K562 (cell line): ENCODE measurements around the gene MIDN. TPM values are rescaled to one million over a fixed set of nuclear protein-coding genes. Genes with fewer than 3 reads are reported as not detected.

ENCODE experiments used
- ATAC-seq: fragments of 200-7000 bp; cut with Tn5 transposase; 3 replicates; pipeline ENCODE4 v1.9.1; 2020; ENCODE audit warnings: moderate library complexity
- BruUV-seq: library from RNA; stranded (reverse); fragments of 400-500 nt; replicated peaks from 2 replicates; lab custom pipeline; 2021; lab: Mats Ljungman, UMichigan
- CTCF ChIA-PET: fragments of 300-600 bp; formaldehyde crosslinking; extraction: SDS; loops from one replicate; lab custom pipeline; 2021; ENCODE audit warnings: low intra/inter-chr PET ratio; lab: Yijun Ruan, JAX
- POLR2A ChIA-PET: fragments of 300-600, 350-650 bp; sonication (Branson Sonifier 250); formaldehyde crosslinking; extraction: SDS; loops from one replicate; lab custom pipeline; 2021; ENCODE audit warnings: antibody characterized with exemption, inconsistent platforms; lab: Yijun Ruan, JAX
- DNase-seq, 4 experiments: peaks; one replicate each; pipeline versions ENCODE4 v3.0.0 to v3.0.0-alpha.2; 2011 to 2018; ENCODE audit warnings: low spot score in 3 of 4, mixed read lengths in 3 of 4; ENCODE audit errors: extremely low read depth in 1 of 4
- FAIRE-seq: peaks from 2 replicates; lab custom pipeline; 2011; peaks lifted over from hg19 to GRCh38; lab: Jason Lieb, UNC
- H2AFZ ChIP-seq: 2 replicates; pipeline ENCODE4 v1.6.0; 2011; ENCODE audit warnings: low read depth, low read length, control low read depth, inconsistent platforms
- H3K27ac ChIP-seq: fragments of 200-600 bp; 3 replicates; pipeline ENCODE4 v1.8.0; 2011; ENCODE audit warnings: low read depth, mild to moderate bottlenecking, control low read depth, inconsistent platforms, low read length, moderate library complexity, mixed read lengths; ENCODE audit errors: extremely low read depth
- H3K27me3 ChIP-seq, 2 experiments: fragments of 300-600 bp in 1 of 2; 2 replicates in 1 of 2; 3 replicates in 1 of 2; pipeline versions ENCODE4 v1.6.0 to v1.8.0; 2011; ENCODE audit warnings: inconsistent platforms in 2 of 2, low read length in 2 of 2, mild to moderate bottlenecking in 1 of 2, mixed read lengths in 1 of 2, moderate library complexity in 1 of 2; ENCODE audit not compliant: control insufficient read depth in 2 of 2, insufficient read depth in 2 of 2
- H3K36me3 ChIP-seq: fragments of 300-600 bp; 3 replicates; pipeline ENCODE4 v1.8.0; 2011; ENCODE audit warnings: mild to moderate bottlenecking, low read length, inconsistent platforms; ENCODE audit not compliant: control insufficient read depth, insufficient read depth
- H3K4me1 ChIP-seq, 2 experiments: fragments of 200-600 bp in 1 of 2; replicated peaks in 1 of 2; 2 replicates in 1 of 2; 3 replicates in 1 of 2; pipeline versions ENCODE4 v1.5.1 to v1.8.0; 2011; ENCODE audit warnings: inconsistent platforms in 2 of 2, low read length in 2 of 2, mild to moderate bottlenecking in 1 of 2, mixed read lengths in 1 of 2, moderate library complexity in 1 of 2; ENCODE audit not compliant: control insufficient read depth in 2 of 2, insufficient read depth in 2 of 2
- H3K4me2 ChIP-seq: 2 replicates; pipeline ENCODE4 v1.6.1; 2011; ENCODE audit warnings: low read length, control low read depth, inconsistent platforms, mixed read lengths; ENCODE audit not compliant: insufficient read depth
- H3K4me3 ChIP-seq: fragments of 200-600 bp; sonication (generic), shearing (Covaris generic); 2 replicates; pipeline ENCODE4 v1.5.1; 2016; ENCODE audit warnings: control low read depth, inconsistent platforms
- H3K79me2 ChIP-seq: fragments of 200-600 bp; 3 replicates; pipeline ENCODE4 v1.8.0; 2011; ENCODE audit warnings: low read length, inconsistent platforms; ENCODE audit not compliant: control insufficient read depth, insufficient read depth
- H3K9ac ChIP-seq, 2 experiments: 2 replicates each; pipeline versions ENCODE4 v1.6.0 to v1.6.1; 2011; ENCODE audit warnings: low read depth in 2 of 2, low read length in 2 of 2, control low read depth in 1 of 2, inconsistent platforms in 1 of 2, mild to moderate bottlenecking in 1 of 2, mixed read lengths in 1 of 2; ENCODE audit not compliant: insufficient read depth in 1 of 2
- H3K9me1 ChIP-seq: one replicate; pipeline ENCODE4 v1.6.0; 2011; ENCODE audit warnings: inconsistent platforms, mild to moderate bottlenecking, low read length, moderate library complexity; ENCODE audit not compliant: control insufficient read depth, insufficient read depth
- H3K9me3 ChIP-seq: replicated peaks from 2 replicates; pipeline ENCODE4 v1.5.1; 2011; ENCODE audit warnings: low read depth, low read length, inconsistent platforms; ENCODE audit not compliant: control insufficient read depth, insufficient read depth
- H4K20me1 ChIP-seq: replicated peaks from 2 replicates; pipeline ENCODE4 v1.6.1; 2011; ENCODE audit warnings: low read length, inconsistent platforms, mixed read lengths; ENCODE audit not compliant: control insufficient read depth, insufficient read depth
- EGR1 ChIP-seq: fragments of 450-650 bp; conservative IDR thresholded peaks from 2 replicates; pipeline ENCODE4 v1.6.1; 2017; ENCODE audit warnings: mild to moderate bottlenecking
- KDM5B ChIP-seq: fragments of 200-600 bp; sonication (generic); IDR thresholded peaks from 2 replicates; pipeline ENCODE4 v1.6.1; 2012; ENCODE audit warnings: low read depth, mild to moderate bottlenecking, moderate library complexity, low read length, control low read depth, inconsistent platforms; ENCODE audit not compliant: insufficient replicate concordance
- NFIC ChIP-seq: fragments of 450-650 bp; IDR thresholded peaks from 2 replicates; pipeline ENCODE4 v1.6.1; 2017; ENCODE audit warnings: mild to moderate bottlenecking, inconsistent platforms
- PHF8 ChIP-seq: fragments of 200-600 bp; sonication (generic); IDR thresholded peaks from 2 replicates; pipeline ENCODE4 v1.6.1; 2012; ENCODE audit warnings: mixed run types, mild to moderate bottlenecking, inconsistent platforms, low read length, moderate library complexity, borderline replicate concordance
- POLR2G ChIP-seq: fragments of 200-400 bp; formaldehyde crosslinking; IDR thresholded peaks from 2 replicates; pipeline ENCODE4 v1.6.1; 2017; ENCODE audit warnings: low read depth, mild to moderate bottlenecking, antibody characterized with exemption, low read length, moderate library complexity
- SMARCE1 ChIP-seq: fragments of 450-650 bp; IDR thresholded peaks from 2 replicates; pipeline ENCODE4 v1.7.1; 2016; ENCODE audit warnings: mild to moderate bottlenecking
- TAF9B ChIP-seq: fragments of 450-650 bp; IDR thresholded peaks from 2 replicates; pipeline ENCODE4 v1.6.1; 2018; ENCODE audit warnings: mild to moderate bottlenecking; ENCODE audit not compliant: partially characterized antibody
- ZFX ChIP-seq: sonication (generic); formaldehyde crosslinking; IDR thresholded peaks from 2 replicates; pipeline ENCODE4 v1.8.0; 2022; ENCODE audit warnings: mild to moderate bottlenecking, missing genetic modification reagents, moderate library complexity
- WGBS: fragments of 100-300 bp; shearing (Covaris generic); methylation state at CpG from one replicate; pipeline ENCODE4 v1.1.6; 2016; ENCODE audit warnings: low coverage, mixed read lengths; ENCODE audit not compliant: insufficient coverage; ENCODE audit errors: missing lambda C conversion rate; 5-methylcytosine and 5-hydroxymethylcytosine counted together
- in situ Hi-C: fragments of 300-500 bp; cut with MboI; formaldehyde crosslinking; loops from 4 replicates; pipeline ENCODE4 v1.15.0; 2018; ENCODE audit warnings: inconsistent platforms, mixed read lengths
- intact Hi-C: fragments of 100-400 bp; cut with micrococcal nuclease; formaldehyde crosslinking; loops from 2 replicates; pipeline ENCODE4 v1.14.2; 2022
- polyA plus RNA-seq, 8 experiments: library from polyadenylated mRNA; depleted of rRNA in 4 of 8; stranded (reverse) in 5 of 8; unstranded in 3 of 8; fragments of >200 nt; fragmentation: Nextera tagmentation in 2 of 8; fragmentation: Illumina TruSeq in 1 of 8; extraction: Ambion mirVana in 2 of 8; extraction: Trizol in 1 of 8; gene quantifications; 2 replicates each; pipeline versions ENCODE4 v1.2.1 to v1.2.3, GENCODE V29; 2011 to 2014; ENCODE audit warnings: inconsistent platforms in 1 of 8, missing spikeins in 1 of 8
- total RNA-seq, 7 experiments: library from RNA; depleted of rRNA in 6 of 7; stranded (reverse); fragments of >200 nt in 6 of 7; fragmentation: Illumina TruSeq in 2 of 7; extraction: Trizol in 2 of 7; gene quantifications; 2 replicates each; pipeline versions ENCODE4 v1.2.1 to v1.2.3, GENCODE V29; 2011 to 2021; ENCODE audit warnings: low replicate concordance in 1 of 7
- TF ChIP-seq, protein P1 (sequence below): fragments of 250-450 bp; sonication (Bioruptor Pico); IDR thresholded peaks from 2 replicates; pipeline ENCODE4 v1.8.0; 2021; ENCODE audit warnings: borderline replicate concordance, mild to moderate bottlenecking, moderate library complexity; ENCODE audit not compliant: poor library complexity, severe bottlenecking
- TF ChIP-seq, protein P2 (sequence below): sonication (generic); formaldehyde crosslinking; IDR thresholded peaks from 2 replicates; pipeline ENCODE4 v1.8.0; 2022; ENCODE audit warnings: missing genetic modification reagents, mild to moderate bottlenecking, moderate library complexity, borderline replicate concordance
- TF ChIP-seq, protein P3 (sequence below): fragments of 450-650 bp; IDR thresholded peaks from 2 replicates; pipeline ENCODE4 v1.6.1; 2017; ENCODE audit warnings: antibody characterized with exemption, mild to moderate bottlenecking
- TF ChIP-seq, protein P4 (sequence below): conservative IDR thresholded peaks from 2 replicates; pipeline ENCODE4 v1.6.1; 2011; ENCODE audit warnings: low read depth, mild to moderate bottlenecking, low read length; ENCODE audit not compliant: control insufficient read depth

The MIDN gene
- total and polyA plus RNA-seq, 9 of the 15 experiments (the other 6 are each of a cell fraction or from before 2014, with no cell fraction given) = 0.17 to 120 (median 10.1) TPM

DNA sequence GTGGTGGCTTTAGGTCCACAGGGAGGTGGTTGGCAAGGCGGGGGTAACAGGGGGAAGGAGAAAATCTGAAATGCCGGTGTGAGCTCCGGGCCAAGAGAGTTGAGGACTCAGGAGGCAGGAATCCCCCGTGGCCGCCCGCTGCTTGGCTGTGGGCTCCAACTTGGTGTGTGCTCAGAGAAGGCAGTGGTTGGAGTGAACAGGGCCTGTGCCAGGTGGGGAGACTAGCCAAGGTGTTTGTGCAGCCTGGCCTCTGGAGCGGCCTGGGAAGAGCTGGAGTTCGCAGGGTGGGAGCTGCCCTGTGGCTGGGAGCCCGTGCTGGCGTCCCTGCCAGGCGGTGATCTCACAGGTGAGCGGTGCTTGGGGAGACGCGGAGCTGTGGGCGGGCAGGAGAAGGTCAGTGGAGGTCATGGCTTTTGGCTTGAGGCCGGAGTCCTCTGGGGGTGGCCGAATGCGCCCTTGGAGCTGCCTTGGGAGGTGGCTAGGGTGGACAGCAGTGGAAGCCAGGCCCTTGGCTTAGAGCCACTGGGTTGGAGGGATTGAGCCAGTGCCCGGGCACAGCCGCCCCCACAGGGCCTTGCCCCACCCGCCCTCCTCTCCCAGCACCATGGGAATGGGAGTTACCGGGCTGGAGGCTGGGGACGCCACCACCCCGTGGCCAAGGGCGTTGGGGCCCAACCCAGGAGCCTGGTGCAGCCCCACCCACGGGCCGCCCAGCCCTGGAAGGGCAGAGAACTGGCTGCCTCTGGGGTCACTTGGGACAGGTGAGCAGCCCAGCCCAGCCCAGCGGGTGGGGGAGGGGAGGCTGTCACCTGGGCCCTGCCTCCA lies 13.6 kb downstream of the MIDN start:
- Histone ChIP-seq H3K4me2 (peak overlapping the region; percentile 84), H2AFZ (peak overlapping the region; percentile 67), H3K4me3 (peak overlapping the region; percentile 66), H3K9ac (peak overlapping the region; percentile 71 to 92), H3K79me2 (peaks cover 18% of the 10 kb centered on the region; the same call in 2 of the 3 replicates), H3K27me3 (no peaks in the 10 kb centered on the region), H3K27ac (peak overlapping the region; percentile 83), H4K20me1 (0 out of 2 replicates have a peak, but pooled peaks cover 4% of the 10 kb centered on the region), H3K9me1 (no peaks in the 10 kb centered on the region), H3K9me3 (no peaks in the 10 kb centered on the region), H3K4me1 (peaks cover 64 to 95% of the 10 kb centered on the region in 2 experiments), H3K36me3 (peaks cover 16% of the 10 kb centered on the region; the same call in 2 of the 3 replicates)
- in situ Hi-C loops (no loop called here), intact Hi-C loops (no loop called here)
- ChIA-PET POLR2A (interaction anchor here (1.1 to 2.6 kb wide), 2 partner anchors 9 to 11 kb away, joined by 3 to 14 read pairs; no protein-coding TSS in a partner anchor), CTCF (no interaction called here)
- WGBS = 34% methylated on average over 20 of the region's 28 CpGs
- BruUV-seq = no TSS peak
- FAIRE-seq = no peak
- no peak for DNase-seq
- ATAC-seq = no peak
- TF ChIP-seq, protein P1, sequence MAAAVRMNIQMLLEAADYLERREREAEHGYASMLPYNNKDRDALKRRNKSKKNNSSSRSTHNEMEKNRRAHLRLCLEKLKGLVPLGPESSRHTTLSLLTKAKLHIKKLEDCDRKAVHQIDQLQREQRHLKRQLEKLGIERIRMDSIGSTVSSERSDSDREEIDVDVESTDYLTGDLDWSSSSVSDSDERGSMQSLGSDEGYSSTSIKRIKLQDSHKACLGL (CRISPR knock-in tag) = no peak
- TF ChIP-seq, protein P2, sequence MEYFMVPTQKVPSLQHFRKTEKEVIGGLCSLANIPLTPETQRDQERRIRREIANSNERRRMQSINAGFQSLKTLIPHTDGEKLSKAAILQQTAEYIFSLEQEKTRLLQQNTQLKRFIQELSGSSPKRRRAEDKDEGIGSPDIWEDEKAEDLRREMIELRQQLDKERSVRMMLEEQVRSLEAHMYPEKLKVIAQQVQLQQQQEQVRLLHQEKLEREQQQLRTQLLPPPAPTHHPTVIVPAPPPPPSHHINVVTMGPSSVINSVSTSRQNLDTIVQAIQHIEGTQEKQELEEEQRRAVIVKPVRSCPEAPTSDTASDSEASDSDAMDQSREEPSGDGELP (CRISPR knock-in tag) = peak; percentile 49; the same call in 1 of the 2 replicates
- TF ChIP-seq ZFX (CRISPR knock-in tag) (peak; percentile 57), EGR1 (peak; percentile 42; the same call in 1 of the 2 replicates), NFIC (0 out of 2 replicates have a peak, but pooled peaks have one; percentile 24), POLR2G (no peak; the same call in 1 of the 2 replicates), SMARCE1 (0 out of 2 replicates have a peak, but pooled peaks have one; percentile 5), KDM5B (peak; percentile 23), TAF9B (no peak), PHF8 (peak; percentile 1; the same call in 1 of the 2 replicates)
- TF ChIP-seq, protein P3, sequence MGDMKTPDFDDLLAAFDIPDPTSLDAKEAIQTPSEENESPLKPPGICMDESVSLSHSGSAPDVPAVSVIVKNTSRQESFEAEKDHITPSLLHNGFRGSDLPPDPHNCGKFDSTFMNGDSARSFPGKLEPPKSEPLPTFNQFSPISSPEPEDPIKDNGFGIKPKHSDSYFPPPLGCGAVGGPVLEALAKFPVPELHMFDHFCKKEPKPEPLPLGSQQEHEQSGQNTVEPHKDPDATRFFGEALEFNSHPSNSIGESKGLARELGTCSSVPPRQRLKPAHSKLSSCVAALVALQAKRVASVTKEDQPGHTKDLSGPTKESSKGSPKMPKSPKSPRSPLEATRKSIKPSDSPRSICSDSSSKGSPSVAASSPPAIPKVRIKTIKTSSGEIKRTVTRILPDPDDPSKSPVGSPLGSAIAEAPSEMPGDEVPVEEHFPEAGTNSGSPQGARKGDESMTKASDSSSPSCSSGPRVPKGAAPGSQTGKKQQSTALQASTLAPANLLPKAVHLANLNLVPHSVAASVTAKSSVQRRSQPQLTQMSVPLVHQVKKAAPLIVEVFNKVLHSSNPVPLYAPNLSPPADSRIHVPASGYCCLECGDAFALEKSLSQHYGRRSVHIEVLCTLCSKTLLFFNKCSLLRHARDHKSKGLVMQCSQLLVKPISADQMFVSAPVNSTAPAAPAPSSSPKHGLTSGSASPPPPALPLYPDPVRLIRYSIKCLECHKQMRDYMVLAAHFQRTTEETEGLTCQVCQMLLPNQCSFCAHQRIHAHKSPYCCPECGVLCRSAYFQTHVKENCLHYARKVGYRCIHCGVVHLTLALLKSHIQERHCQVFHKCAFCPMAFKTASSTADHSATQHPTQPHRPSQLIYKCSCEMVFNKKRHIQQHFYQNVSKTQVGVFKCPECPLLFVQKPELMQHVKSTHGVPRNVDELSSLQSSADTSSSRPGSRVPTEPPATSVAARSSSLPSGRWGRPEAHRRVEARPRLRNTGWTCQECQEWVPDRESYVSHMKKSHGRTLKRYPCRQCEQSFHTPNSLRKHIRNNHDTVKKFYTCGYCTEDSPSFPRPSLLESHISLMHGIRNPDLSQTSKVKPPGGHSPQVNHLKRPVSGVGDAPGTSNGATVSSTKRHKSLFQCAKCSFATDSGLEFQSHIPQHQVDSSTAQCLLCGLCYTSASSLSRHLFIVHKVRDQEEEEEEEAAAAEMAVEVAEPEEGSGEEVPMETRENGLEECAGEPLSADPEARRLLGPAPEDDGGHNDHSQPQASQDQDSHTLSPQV = peak; percentile 57; the same call in 1 of the 2 replicates
- TF ChIP-seq, protein P4, sequence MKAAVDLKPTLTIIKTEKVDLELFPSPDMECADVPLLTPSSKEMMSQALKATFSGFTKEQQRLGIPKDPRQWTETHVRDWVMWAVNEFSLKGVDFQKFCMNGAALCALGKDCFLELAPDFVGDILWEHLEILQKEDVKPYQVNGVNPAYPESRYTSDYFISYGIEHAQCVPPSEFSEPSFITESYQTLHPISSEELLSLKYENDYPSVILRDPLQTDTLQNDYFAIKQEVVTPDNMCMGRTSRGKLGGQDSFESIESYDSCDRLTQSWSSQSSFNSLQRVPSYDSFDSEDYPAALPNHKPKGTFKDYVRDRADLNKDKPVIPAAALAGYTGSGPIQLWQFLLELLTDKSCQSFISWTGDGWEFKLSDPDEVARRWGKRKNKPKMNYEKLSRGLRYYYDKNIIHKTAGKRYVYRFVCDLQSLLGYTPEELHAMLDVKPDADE = 0 out of 2 replicates have a peak, but pooled peaks have one; percentile 17
